WTC11 (cell line): ENCODE results near the gene RPTOR. TPM values are rescaled to one million over a fixed set of nuclear protein-coding genes. Genes with fewer than 3 reads are reported as not detected.

ENCODE experiments used
- ATAC-seq: fragments of 200-7000 bp; cut with Tn5 transposase; 2 replicates; pipeline ENCODE4 v1.10.0; 2021; ENCODE audit warnings: mild to moderate bottlenecking, moderate library complexity
- CTCF ChIA-PET: fragments of 300-600 bp; sonication (Branson Sonifier 250); formaldehyde crosslinking; loops from one replicate; lab custom pipeline; 2021; ENCODE audit warnings: antibody characterized with exemption; lab: Charles Lee
- POLR2A ChIA-PET: fragments of 350-600 bp; sonication (Branson Sonifier 250); formaldehyde crosslinking; loops from one replicate; lab custom pipeline; 2021; ENCODE audit warnings: antibody characterized with exemption; lab: Charles Lee
- DNase-seq: peaks from one replicate; pipeline ENCODE4 v3.0.0; 2021; ENCODE audit warnings: low spot score
- H3K27ac Mint-ChIP-seq: 2 replicates; pipeline ENCODE4 v1.8.0; 2021; ENCODE audit warnings: mixed read lengths
- H3K27me3 Mint-ChIP-seq: 2 replicates; pipeline ENCODE4 v1.8.0; 2021; ENCODE audit warnings: low read depth, mild to moderate bottlenecking, moderate library complexity, mixed read lengths
- H3K36me3 Mint-ChIP-seq: 2 replicates; pipeline ENCODE4 v1.8.0; 2021; ENCODE audit warnings: mixed read lengths
- H3K4me1 Mint-ChIP-seq: 2 replicates; pipeline ENCODE4 v1.8.0; 2022; ENCODE audit warnings: mixed read lengths
- H3K4me3 Mint-ChIP-seq: 2 replicates; pipeline ENCODE4 v1.8.0; 2021; ENCODE audit warnings: mild to moderate bottlenecking, moderate library complexity, mixed read lengths
- H3K9me3 Mint-ChIP-seq: 2 replicates; pipeline ENCODE4 v1.8.0; 2021; ENCODE audit warnings: mixed read lengths
- ELF4 ChIP-seq: sonication (generic); formaldehyde crosslinking; IDR thresholded peaks from 2 replicates; pipeline ENCODE4 v1.8.1; 2022; ENCODE audit warnings: low read depth, mild to moderate bottlenecking, moderate library complexity, missing genetic modification reagents
- ESRRA ChIP-seq: sonication (generic); formaldehyde crosslinking; IDR thresholded peaks from 2 replicates; pipeline ENCODE4 v1.8.1; 2022; ENCODE audit warnings: mild to moderate bottlenecking, missing genetic modification reagents, borderline replicate concordance
- ETV6 ChIP-seq: sonication (generic); formaldehyde crosslinking; IDR thresholded peaks from 2 replicates; pipeline ENCODE4 v1.8.1; 2022; ENCODE audit warnings: mild to moderate bottlenecking, missing genetic modification reagents
- GABPB1 ChIP-seq: sonication (generic); formaldehyde crosslinking; IDR thresholded peaks from 2 replicates; pipeline ENCODE4 v1.8.1; 2023; ENCODE audit warnings: mild to moderate bottlenecking, missing genetic modification reagents
- GTF2I ChIP-seq: fragments of 250-450 bp; sonication (Bioruptor Pico); conservative IDR thresholded peaks from 2 replicates; pipeline ENCODE4 v1.4.0; 2021; ENCODE audit warnings: mild to moderate bottlenecking
- IRF2 ChIP-seq: sonication (generic); formaldehyde crosslinking; IDR thresholded peaks from 2 replicates; pipeline ENCODE4 v1.8.0; 2022; ENCODE audit warnings: low read depth, missing genetic modification reagents, borderline replicate concordance
- NFE2L1 ChIP-seq: sonication (generic); formaldehyde crosslinking; IDR thresholded peaks from 2 replicates; pipeline ENCODE4 v1.8.1; 2023; ENCODE audit warnings: missing genetic modification reagents
- NR2C2 ChIP-seq: sonication (generic); formaldehyde crosslinking; IDR thresholded peaks from 2 replicates; pipeline ENCODE4 v1.8.0; 2022; ENCODE audit warnings: mild to moderate bottlenecking, missing genetic modification reagents
- SMAD3 ChIP-seq: sonication (generic); formaldehyde crosslinking; IDR thresholded peaks from 2 replicates; pipeline ENCODE4 v1.8.0; 2022; ENCODE audit warnings: missing genetic modification reagents, mild to moderate bottlenecking, borderline replicate concordance
- SOX15 ChIP-seq: fragments of 250-450 bp; sonication (Bioruptor Pico); IDR thresholded peaks from 2 replicates; pipeline ENCODE4 v1.9.0; 2021; ENCODE audit warnings: mild to moderate bottlenecking
- TEAD1 ChIP-seq: sonication (generic); formaldehyde crosslinking; IDR thresholded peaks from 2 replicates; pipeline ENCODE4 v1.8.0; 2022; ENCODE audit warnings: mild to moderate bottlenecking, missing genetic modification reagents
- ZNF121 ChIP-seq: sonication (generic); formaldehyde crosslinking; IDR thresholded peaks from 2 replicates; pipeline ENCODE4 v1.8.0; 2023; ENCODE audit warnings: missing genetic modification reagents
- ZNF317 ChIP-seq: sonication (generic); formaldehyde crosslinking; IDR thresholded peaks from 2 replicates; pipeline ENCODE4 v1.8.1; 2023; ENCODE audit warnings: low read depth, mild to moderate bottlenecking, moderate library complexity, missing genetic modification reagents, borderline replicate concordance
- ZNF423 ChIP-seq: fragments of 250-450 bp; sonication (Bioruptor Pico); IDR thresholded peaks from 2 replicates; pipeline ENCODE4 v2.1.2; 2022; ENCODE audit warnings: mild to moderate bottlenecking, moderate library complexity
- total RNA-seq: library from RNA; stranded (reverse); gene quantifications from 3 replicates; pipeline ENCODE4 v1.2.3, GENCODE V29; 2021
- TF ChIP-seq, protein P1 (sequence below): sonication (generic); formaldehyde crosslinking; IDR thresholded peaks from 2 replicates; pipeline ENCODE4 v1.8.1; 2023; ENCODE audit warnings: mild to moderate bottlenecking, missing genetic modification reagents, moderate library complexity
- TF ChIP-seq, protein P2 (sequence below): sonication (generic); formaldehyde crosslinking; IDR thresholded peaks from 2 replicates; pipeline ENCODE4 v1.8.1; 2023; ENCODE audit warnings: mild to moderate bottlenecking, missing genetic modification reagents
- TF ChIP-seq, protein P3 (sequence below): sonication (generic); formaldehyde crosslinking; IDR thresholded peaks from 2 replicates; pipeline ENCODE4 v1.8.1; 2023; ENCODE audit warnings: mild to moderate bottlenecking, missing genetic modification reagents, moderate library complexity
- TF ChIP-seq, protein P4 (sequence below): sonication (generic); formaldehyde crosslinking; IDR thresholded peaks from 2 replicates; pipeline ENCODE4 v1.8.0; 2023; ENCODE audit warnings: missing genetic modification reagents
- TF ChIP-seq, protein P5 (sequence below): sonication (generic); formaldehyde crosslinking; IDR thresholded peaks from 2 replicates; pipeline ENCODE4 v1.8.0; 2022; ENCODE audit warnings: mild to moderate bottlenecking, missing genetic modification reagents
- TF ChIP-seq, protein P6 (sequence below): sonication (generic); formaldehyde crosslinking; IDR thresholded peaks from 2 replicates; pipeline ENCODE4 v1.8.1; 2023; ENCODE audit warnings: mild to moderate bottlenecking, missing genetic modification reagents
- TF ChIP-seq, protein P7 (sequence below): fragments of 250-450 bp; sonication (Bioruptor Pico); IDR thresholded peaks from 2 replicates; pipeline ENCODE4 v1.8.0; 2021; ENCODE audit warnings: mild to moderate bottlenecking

Gene RPTOR
- total RNA-seq, 1 experiment from 2014 or later = 41.0 TPM

DNA sequence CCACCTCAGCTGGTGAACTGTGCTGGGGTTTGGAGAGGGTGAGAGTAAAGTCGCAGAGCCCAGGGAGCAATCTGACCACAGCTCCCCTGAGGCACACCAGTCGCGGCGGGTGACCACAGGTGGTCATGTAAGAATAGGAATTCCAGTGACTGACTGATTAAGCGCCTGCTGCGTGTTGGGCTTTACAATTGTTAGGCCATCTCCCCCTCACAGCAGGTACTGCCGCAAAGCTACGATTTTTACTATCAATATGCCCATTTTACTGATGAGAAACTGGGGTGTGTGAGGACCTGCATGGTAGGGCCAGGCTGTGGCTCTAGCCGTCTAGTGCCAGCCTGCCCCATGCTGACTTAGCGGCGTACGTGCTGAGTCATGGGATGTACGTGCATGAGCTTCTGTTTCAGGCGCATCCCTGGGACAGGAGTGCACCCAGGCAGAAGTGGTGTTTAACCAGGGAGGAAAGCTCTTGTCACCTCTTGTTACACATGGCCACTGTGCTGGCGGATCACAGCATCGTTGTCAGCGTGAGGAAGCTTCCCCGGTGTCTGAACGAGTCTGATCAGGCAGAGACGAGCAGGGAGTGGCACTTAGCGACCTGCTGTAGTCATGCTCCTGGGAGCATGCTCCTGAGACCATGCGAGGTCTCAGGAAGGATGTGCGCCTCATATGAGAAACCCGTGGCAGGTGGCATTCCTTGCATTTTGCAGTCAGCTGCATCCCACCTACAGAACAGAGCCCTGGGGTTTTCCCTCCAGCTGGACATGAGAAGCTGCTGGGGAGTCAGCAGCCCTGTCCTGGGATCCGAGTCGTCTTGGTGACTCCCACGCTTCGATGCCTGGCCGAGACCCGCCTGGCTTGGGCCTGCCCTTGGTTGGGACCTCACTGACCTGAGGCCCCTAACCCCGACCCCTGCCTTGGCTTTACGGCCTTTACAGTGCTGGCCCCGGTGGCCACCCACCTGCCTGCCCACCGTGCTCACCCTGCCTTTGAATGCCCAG lies 283.3 kb downstream of the RPTOR start:
- Mint-ChIP-seq H3K27me3 (no peaks in the 10 kb centered on the region), H3K9me3 (no peaks in the 10 kb centered on the region), H3K27ac (peak overlapping the region; percentile 89), H3K4me1 (peaks cover 38% of the 10 kb centered on the region), H3K4me3 (no peak overlapping the region), H3K36me3 (no peaks in the 10 kb centered on the region)
- ChIA-PET POLR2A (no interaction called here), CTCF (interaction anchor here (0.8 to 1.8 kb wide), 6 partner anchors 9 to 631 kb away, joined by 3 to 5 read pairs (median 3); no protein-coding TSS in a partner anchor)
- ATAC-seq = peak; percentile 36
- TF ChIP-seq ZNF121 (CRISPR knock-in tag) (peak; percentile 95), ESRRA (CRISPR knock-in tag) (no peak), TEAD1 (peak; percentile 91), ETV6 (CRISPR knock-in tag) (0 out of 2 replicates have a peak, but pooled peaks have one; percentile 30), GABPB1 (CRISPR knock-in tag) (no peak), GTF2I (CRISPR knock-in tag) (peak; percentile 84), ZNF423 (CRISPR knock-in tag) (peak; percentile 97), IRF2 (CRISPR knock-in tag) (no peak), NFE2L1 (CRISPR knock-in tag) (peak; percentile 78; the same call in 1 of the 2 replicates)
- TF ChIP-seq, protein P1, sequence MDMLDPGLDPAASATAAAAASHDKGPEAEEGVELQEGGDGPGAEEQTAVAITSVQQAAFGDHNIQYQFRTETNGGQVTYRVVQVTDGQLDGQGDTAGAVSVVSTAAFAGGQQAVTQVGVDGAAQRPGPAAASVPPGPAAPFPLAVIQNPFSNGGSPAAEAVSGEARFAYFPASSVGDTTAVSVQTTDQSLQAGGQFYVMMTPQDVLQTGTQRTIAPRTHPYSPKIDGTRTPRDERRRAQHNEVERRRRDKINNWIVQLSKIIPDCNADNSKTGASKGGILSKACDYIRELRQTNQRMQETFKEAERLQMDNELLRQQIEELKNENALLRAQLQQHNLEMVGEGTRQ = no peak
- TF ChIP-seq, protein P2, sequence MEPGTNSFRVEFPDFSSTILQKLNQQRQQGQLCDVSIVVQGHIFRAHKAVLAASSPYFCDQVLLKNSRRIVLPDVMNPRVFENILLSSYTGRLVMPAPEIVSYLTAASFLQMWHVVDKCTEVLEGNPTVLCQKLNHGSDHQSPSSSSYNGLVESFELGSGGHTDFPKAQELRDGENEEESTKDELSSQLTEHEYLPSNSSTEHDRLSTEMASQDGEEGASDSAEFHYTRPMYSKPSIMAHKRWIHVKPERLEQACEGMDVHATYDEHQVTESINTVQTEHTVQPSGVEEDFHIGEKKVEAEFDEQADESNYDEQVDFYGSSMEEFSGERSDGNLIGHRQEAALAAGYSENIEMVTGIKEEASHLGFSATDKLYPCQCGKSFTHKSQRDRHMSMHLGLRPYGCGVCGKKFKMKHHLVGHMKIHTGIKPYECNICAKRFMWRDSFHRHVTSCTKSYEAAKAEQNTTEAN = 0 out of 2 replicates have a peak, but pooled peaks have one; percentile 28
- TF ChIP-seq, protein P3, sequence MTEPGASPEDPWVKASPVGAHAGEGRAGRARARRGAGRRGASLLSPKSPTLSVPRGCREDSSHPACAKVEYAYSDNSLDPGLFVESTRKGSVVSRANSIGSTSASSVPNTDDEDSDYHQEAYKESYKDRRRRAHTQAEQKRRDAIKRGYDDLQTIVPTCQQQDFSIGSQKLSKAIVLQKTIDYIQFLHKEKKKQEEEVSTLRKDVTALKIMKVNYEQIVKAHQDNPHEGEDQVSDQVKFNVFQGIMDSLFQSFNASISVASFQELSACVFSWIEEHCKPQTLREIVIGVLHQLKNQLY (CRISPR knock-in tag) = no peak
- TF ChIP-seq, protein P4, sequence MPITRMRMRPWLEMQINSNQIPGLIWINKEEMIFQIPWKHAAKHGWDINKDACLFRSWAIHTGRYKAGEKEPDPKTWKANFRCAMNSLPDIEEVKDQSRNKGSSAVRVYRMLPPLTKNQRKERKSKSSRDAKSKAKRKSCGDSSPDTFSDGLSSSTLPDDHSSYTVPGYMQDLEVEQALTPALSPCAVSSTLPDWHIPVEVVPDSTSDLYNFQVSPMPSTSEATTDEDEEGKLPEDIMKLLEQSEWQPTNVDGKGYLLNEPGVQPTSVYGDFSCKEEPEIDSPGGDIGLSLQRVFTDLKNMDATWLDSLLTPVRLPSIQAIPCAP (CRISPR knock-in tag) = no peak
- DNase-seq = peak; percentile 43

DNA sequence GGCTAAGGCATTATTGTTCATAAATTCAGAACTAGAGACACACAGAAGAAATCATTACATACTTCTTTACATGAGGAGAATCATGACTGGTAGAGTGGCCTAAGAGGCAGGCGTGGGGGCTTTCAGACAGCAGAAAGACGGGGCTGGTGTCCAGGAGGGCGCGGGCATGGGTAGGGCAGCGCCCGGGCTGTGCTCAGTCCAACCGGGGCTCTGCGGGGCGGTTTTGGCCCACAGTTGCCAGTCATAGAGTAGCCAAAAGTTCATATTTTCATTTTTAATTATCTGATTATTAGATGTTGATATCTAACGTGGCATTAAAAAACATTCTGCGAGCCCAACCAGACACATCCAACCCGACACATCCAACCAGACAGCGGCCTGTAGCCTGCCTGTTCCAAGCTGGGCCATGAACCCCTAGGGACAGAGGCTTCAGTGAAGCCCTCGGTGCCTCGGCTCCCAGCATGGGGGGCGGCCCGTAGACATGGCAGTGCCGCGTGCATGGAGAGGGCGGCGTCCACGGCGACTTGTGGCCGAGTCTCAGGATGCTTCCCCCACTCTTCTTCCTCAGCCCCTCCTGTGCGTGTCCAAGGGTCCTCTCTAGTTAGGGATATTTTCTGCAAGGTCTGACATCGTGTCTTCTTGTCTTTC lies 284.7 kb downstream of the RPTOR start:
- ATAC-seq = no peak
- H3K27ac Mint-ChIP-seq = 0 out of 2 replicates have a peak overlapping the region, but pooled peaks have one; percentile 63
- no peaks in the 10 kb centered on the region for H3K9me3 Mint-ChIP-seq
- no peaks in the 10 kb centered on the region for H3K36me3 Mint-ChIP-seq
- peaks cover 49% of the 10 kb centered on the region for H3K4me1 Mint-ChIP-seq
- POLR2A ChIA-PET = no interaction called here
- no peak overlapping the region for H3K4me3 Mint-ChIP-seq
- CTCF ChIA-PET = interaction anchor here (1.8 kb wide), 1 partner anchor 70 kb away, joined by 5 read pairs; no protein-coding TSS in a partner anchor
- DNase-seq = no peak
- no peaks in the 10 kb centered on the region for H3K27me3 Mint-ChIP-seq
- no peak for TF ChIP-seq NR2C2 (CRISPR knock-in tag)
- TF ChIP-seq, protein P5, sequence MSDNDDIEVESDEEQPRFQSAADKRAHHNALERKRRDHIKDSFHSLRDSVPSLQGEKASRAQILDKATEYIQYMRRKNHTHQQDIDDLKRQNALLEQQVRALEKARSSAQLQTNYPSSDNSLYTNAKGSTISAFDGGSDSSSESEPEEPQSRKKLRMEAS (CRISPR knock-in tag) = no peak
- no peak for TF ChIP-seq ZNF317 (CRISPR knock-in tag)
- TF ChIP-seq SMAD3 = no peak
- TF ChIP-seq ELF4 (CRISPR knock-in tag) = no peak
- no peak for TF ChIP-seq SOX15 (CRISPR knock-in tag)
- TF ChIP-seq, protein P6, sequence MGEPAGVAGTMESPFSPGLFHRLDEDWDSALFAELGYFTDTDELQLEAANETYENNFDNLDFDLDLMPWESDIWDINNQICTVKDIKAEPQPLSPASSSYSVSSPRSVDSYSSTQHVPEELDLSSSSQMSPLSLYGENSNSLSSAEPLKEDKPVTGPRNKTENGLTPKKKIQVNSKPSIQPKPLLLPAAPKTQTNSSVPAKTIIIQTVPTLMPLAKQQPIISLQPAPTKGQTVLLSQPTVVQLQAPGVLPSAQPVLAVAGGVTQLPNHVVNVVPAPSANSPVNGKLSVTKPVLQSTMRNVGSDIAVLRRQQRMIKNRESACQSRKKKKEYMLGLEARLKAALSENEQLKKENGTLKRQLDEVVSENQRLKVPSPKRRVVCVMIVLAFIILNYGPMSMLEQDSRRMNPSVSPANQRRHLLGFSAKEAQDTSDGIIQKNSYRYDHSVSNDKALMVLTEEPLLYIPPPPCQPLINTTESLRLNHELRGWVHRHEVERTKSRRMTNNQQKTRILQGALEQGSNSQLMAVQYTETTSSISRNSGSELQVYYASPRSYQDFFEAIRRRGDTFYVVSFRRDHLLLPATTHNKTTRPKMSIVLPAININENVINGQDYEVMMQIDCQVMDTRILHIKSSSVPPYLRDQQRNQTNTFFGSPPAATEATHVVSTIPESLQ (CRISPR knock-in tag) = no peak
- TF ChIP-seq, protein P7, sequence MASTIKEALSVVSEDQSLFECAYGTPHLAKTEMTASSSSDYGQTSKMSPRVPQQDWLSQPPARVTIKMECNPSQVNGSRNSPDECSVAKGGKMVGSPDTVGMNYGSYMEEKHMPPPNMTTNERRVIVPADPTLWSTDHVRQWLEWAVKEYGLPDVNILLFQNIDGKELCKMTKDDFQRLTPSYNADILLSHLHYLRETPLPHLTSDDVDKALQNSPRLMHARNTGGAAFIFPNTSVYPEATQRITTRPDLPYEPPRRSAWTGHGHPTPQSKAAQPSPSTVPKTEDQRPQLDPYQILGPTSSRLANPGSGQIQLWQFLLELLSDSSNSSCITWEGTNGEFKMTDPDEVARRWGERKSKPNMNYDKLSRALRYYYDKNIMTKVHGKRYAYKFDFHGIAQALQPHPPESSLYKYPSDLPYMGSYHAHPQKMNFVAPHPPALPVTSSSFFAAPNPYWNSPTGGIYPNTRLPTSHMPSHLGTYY (CRISPR knock-in tag) = no peak
